H9 (cell line): ENCODE results near the gene GDPGP1. TPM values are rescaled to one million over a fixed set of nuclear protein-coding genes. Genes with fewer than 3 reads are reported as not detected.
A peak's percentile ranks its signal among the peaks of the same experiment; 100 is the strongest.

Experiments
- DNase-seq: peaks from one replicate; pipeline ENCODE4 v3.0.0-alpha.2; 2017
- H2AFZ ChIP-seq: one replicate; pipeline ENCODE4 v1.6.1; 2013; ENCODE audit warnings: mild to moderate bottlenecking, low read length, control low read depth, moderate library complexity
- H2AK5ac ChIP-seq: 2 replicates; pipeline ENCODE4 v1.6.1; 2013; ENCODE audit warnings: low read length, control low read depth, mixed read lengths; ENCODE audit not compliant: insufficient read length
- H2BK120ac ChIP-seq: one replicate; pipeline ENCODE4 v1.6.1; 2013; ENCODE audit warnings: low read depth, mild to moderate bottlenecking, low read length, control low read depth, inconsistent platforms; ENCODE audit not compliant: poor library complexity, severe bottlenecking
- H2BK12ac ChIP-seq: 2 replicates; pipeline ENCODE4 v1.6.1; 2013; ENCODE audit warnings: low read length, control low read depth, mixed read lengths, low read depth; ENCODE audit not compliant: insufficient read length
- H2BK15ac ChIP-seq: 2 replicates; pipeline ENCODE4 v1.6.1; 2013; ENCODE audit warnings: low read depth, low read length, control low read depth
- H2BK20ac ChIP-seq: one replicate; pipeline ENCODE4 v1.6.1; 2013; ENCODE audit warnings: low read depth, mild to moderate bottlenecking, low read length, control low read depth, inconsistent platforms; ENCODE audit not compliant: poor library complexity, severe bottlenecking
- H2BK5ac ChIP-seq: 2 replicates; pipeline ENCODE4 v1.6.1; 2013; ENCODE audit warnings: low read length, control low read depth, mixed read lengths; ENCODE audit not compliant: insufficient read length
- H3K14ac ChIP-seq: 2 replicates; pipeline ENCODE4 v1.6.1; 2013; ENCODE audit warnings: low read length, control low read depth; ENCODE audit not compliant: insufficient read depth
- H3K18ac ChIP-seq: 2 replicates; pipeline ENCODE4 v1.6.1; 2013; ENCODE audit warnings: low read depth, mild to moderate bottlenecking, mixed read lengths, low read length, control low read depth; ENCODE audit not compliant: insufficient read length
- H3K23ac ChIP-seq: 2 replicates; pipeline ENCODE4 v1.6.1; 2013; ENCODE audit warnings: low read length, control low read depth, mixed read lengths, low read depth; ENCODE audit not compliant: insufficient read length
- H3K23me2 ChIP-seq: 2 replicates; pipeline ENCODE4 v1.6.1; 2013; ENCODE audit warnings: low read depth, mild to moderate bottlenecking, mixed read lengths, low read length, control low read depth; ENCODE audit not compliant: insufficient read length, poor library complexity, severe bottlenecking
- H3K27ac ChIP-seq: 2 replicates; pipeline ENCODE4 v1.5.1; 2013; ENCODE audit warnings: low read length, control low read depth, mixed read lengths, low read depth; ENCODE audit not compliant: insufficient read length
- H3K27me3 ChIP-seq: 2 replicates; pipeline ENCODE4 v1.6.1; 2013; ENCODE audit warnings: low read length, control low read depth, inconsistent platforms; ENCODE audit not compliant: insufficient read depth
- H3K4ac ChIP-seq: 2 replicates; pipeline ENCODE4 v1.6.1; 2013; ENCODE audit warnings: low read depth, mild to moderate bottlenecking, control low read depth, inconsistent platforms, low read length, moderate library complexity
- H3K4me1 ChIP-seq: 2 replicates; pipeline ENCODE4 v1.6.1; 2013; ENCODE audit warnings: low read length, control low read depth, inconsistent platforms; ENCODE audit not compliant: insufficient read depth
- H3K4me2 ChIP-seq: 2 replicates; pipeline ENCODE4 v1.6.1; 2013; ENCODE audit warnings: low read length, control low read depth, mixed read lengths; ENCODE audit not compliant: insufficient read length, insufficient read depth
- H3K56ac ChIP-seq: 2 replicates; pipeline ENCODE4 v1.6.1; 2013; ENCODE audit warnings: low read depth, mild to moderate bottlenecking, mixed read lengths, low read length, control low read depth; ENCODE audit not compliant: insufficient read length
- H3K79me1 ChIP-seq: 2 replicates; pipeline ENCODE4 v1.6.1; 2013; ENCODE audit warnings: low read depth, mild to moderate bottlenecking, moderate library complexity, low read length, control low read depth, inconsistent platforms; ENCODE audit not compliant: insufficient read depth, poor library complexity, severe bottlenecking
- H3K79me2 ChIP-seq: 2 replicates; pipeline ENCODE4 v1.6.1; 2013; ENCODE audit warnings: low read length, control low read depth, inconsistent platforms; ENCODE audit not compliant: insufficient read depth
- H3K9ac ChIP-seq: 2 replicates; pipeline ENCODE4 v1.6.1; 2013; ENCODE audit warnings: low read length, control low read depth, mixed read lengths; ENCODE audit not compliant: insufficient read length; ENCODE audit errors: extremely low read depth
- H3K9me3 ChIP-seq: one replicate; pipeline ENCODE4 v1.6.1; 2013; ENCODE audit warnings: low read depth, low read length, inconsistent platforms; ENCODE audit not compliant: control insufficient read depth
- H3T11ph ChIP-seq: one replicate; pipeline ENCODE4 v1.6.1; 2013; ENCODE audit warnings: mild to moderate bottlenecking, low read length, control low read depth, inconsistent platforms
- H4K20me1 ChIP-seq: one replicate; pipeline ENCODE4 v1.6.1; 2013; ENCODE audit not compliant: control insufficient read depth, insufficient read length, insufficient read depth
- H4K5ac ChIP-seq: 2 replicates; pipeline ENCODE4 v1.6.1; 2013; ENCODE audit warnings: low read depth, mild to moderate bottlenecking, mixed read lengths, low read length, control low read depth; ENCODE audit not compliant: insufficient read length
- H4K8ac ChIP-seq: replicated peaks from 2 replicates; pipeline ENCODE4 v1.6.1; 2013; ENCODE audit warnings: low read length, control low read depth, mixed read lengths, low read depth; ENCODE audit not compliant: insufficient read length
- H4K91ac ChIP-seq: 2 replicates; pipeline ENCODE4 v1.6.1; 2013; ENCODE audit warnings: low read depth, mild to moderate bottlenecking, moderate library complexity, mixed read lengths, low read length, control low read depth; ENCODE audit not compliant: insufficient read length
- H3K27ac Mint-ChIP-seq, 3 experiments: 2 replicates in 2 of 3; 3 replicates in 1 of 3; pipeline ENCODE4 v1.8.0; 2020 to 2021; ENCODE audit warnings: mixed read lengths in 3 of 3, mild to moderate bottlenecking in 1 of 3, moderate library complexity in 1 of 3
- H3K27me3 Mint-ChIP-seq: 2 replicates; pipeline ENCODE4 v1.8.0; 2021; ENCODE audit warnings: low read depth, mild to moderate bottlenecking, moderate library complexity, mixed read lengths
- H3K36me3 Mint-ChIP-seq, 3 experiments: 2 replicates in 2 of 3; 3 replicates in 1 of 3; pipeline ENCODE4 v1.8.0; 2020 to 2021; ENCODE audit warnings: low read depth in 3 of 3, mixed read lengths in 3 of 3; ENCODE audit not compliant: insufficient read depth in 1 of 3
- H3K4me1 Mint-ChIP-seq, 2 experiments: 2 replicates each; pipeline ENCODE4 v1.8.0; 2020; ENCODE audit warnings: mixed read lengths in 2 of 2
- H3K4me3 Mint-ChIP-seq, 2 experiments: 2 replicates in 1 of 2; 3 replicates in 1 of 2; pipeline ENCODE4 v1.8.0; 2020 to 2021; ENCODE audit warnings: mild to moderate bottlenecking in 2 of 2, mixed read lengths in 2 of 2, moderate library complexity in 1 of 2
- H3K9me3 Mint-ChIP-seq, 2 experiments: 2 replicates in 1 of 2; 3 replicates in 1 of 2; pipeline ENCODE4 v1.8.0; 2020; ENCODE audit warnings: mild to moderate bottlenecking in 2 of 2, mixed read lengths in 2 of 2, moderate library complexity in 1 of 2
- WGBS: extraction: QIAGEN DNeasy Blood & Tissue Kit; methylation state at CpG from one replicate; pipeline ENCODE4 v1.1.7; 2013; ENCODE audit warnings: missing lambda C conversion rate, low lambda C conversion rate, mixed read lengths; ENCODE audit not compliant: insufficient read length; ENCODE audit errors: extremely low coverage; 5-methylcytosine and 5-hydroxymethylcytosine counted together
- total RNA-seq: library from RNA; stranded (reverse); gene quantifications from 2 replicates; pipeline ENCODE4 v1.2.1, GENCODE V29; 2021
- TF ChIP-seq, protein P1 (sequence below): fragments of 200-600 bp; sonication (generic); conservative IDR thresholded peaks from 3 replicates; pipeline ENCODE4 v1.8.0; 2021; ENCODE audit warnings: antibody characterized with exemption, mild to moderate bottlenecking

Gene GDPGP1
- total RNA-seq, 1 experiment from 2014 or later: 6.7 TPM

DNA sequence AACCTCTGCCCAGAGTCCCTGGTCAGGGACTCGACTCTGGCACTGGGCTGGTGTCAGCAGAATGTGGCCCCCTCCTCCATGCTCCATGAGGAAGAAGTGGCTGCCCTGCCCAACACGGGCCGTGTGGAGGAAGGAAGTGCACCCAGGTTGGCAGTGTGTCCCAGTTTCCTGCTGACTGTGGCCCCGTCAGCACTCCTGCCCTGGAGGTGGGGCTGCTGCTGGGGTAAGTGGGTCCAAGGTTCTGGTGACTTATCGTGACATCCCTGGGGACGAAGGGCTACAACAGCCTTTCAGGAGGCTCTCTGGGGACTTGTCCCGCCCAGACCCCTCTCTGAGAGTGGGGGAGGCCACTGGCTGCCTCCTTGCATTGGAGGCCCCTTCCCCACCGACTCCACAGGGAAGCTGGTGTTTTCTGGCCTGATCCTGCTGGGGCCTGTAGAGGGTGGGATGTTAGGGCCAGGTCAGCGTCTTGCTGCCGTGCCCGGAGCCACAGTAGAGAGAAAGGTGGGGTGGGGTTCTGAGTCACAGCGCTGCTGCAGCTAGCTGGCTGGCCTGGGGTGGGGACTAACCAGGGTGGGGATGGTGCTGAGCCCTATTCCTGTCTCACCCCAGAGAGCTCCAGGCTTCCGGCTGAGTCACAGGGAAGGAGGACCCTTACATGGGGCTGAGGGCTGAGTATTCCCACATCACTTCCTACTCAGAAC is 22.4 kb upstream of the GDPGP1 start:
- peak overlapping the region; percentile 1; the same call in 1 of the 2 replicates for H3K14ac ChIP-seq
- no CpG with 5 or more reads among the region's 13 CpGs for WGBS
- no peaks in the 10 kb centered on the region for H4K20me1 ChIP-seq
- H3K4me3 Mint-ChIP-seq: no peak overlapping the region
- H2BK5ac ChIP-seq: no peak overlapping the region
- H3K79me2 ChIP-seq: peaks cover under 1% of the 10 kb centered on the region; the same call in 1 of the 2 replicates
- H3K4me1 Mint-ChIP-seq: peaks cover 8 to 9% of the 10 kb centered on the region in 2 experiments
- no peak overlapping the region for H3K4ac ChIP-seq
- H3K27me3 ChIP-seq: no peaks in the 10 kb centered on the region
- H3K79me1 ChIP-seq: no peaks in the 10 kb centered on the region
- H3K9me3 Mint-ChIP-seq: no peaks in the 10 kb centered on the region
- no peak overlapping the region for H2AK5ac ChIP-seq
- H2AFZ ChIP-seq: no peak overlapping the region
- no peak overlapping the region for H3K56ac ChIP-seq
- H4K8ac ChIP-seq: no peak overlapping the region
- no peak overlapping the region for H3T11ph ChIP-seq
- no peak for DNase-seq
- no peak overlapping the region for H3K23ac ChIP-seq
- H3K36me3 Mint-ChIP-seq: peaks cover 7 to 17% (median 14%) of the 10 kb centered on the region in 3 experiments; a peak in 5 of 7 replicates
- peaks cover 4% of the 10 kb centered on the region for H3K23me2 ChIP-seq
- no peak overlapping the region for H2BK12ac ChIP-seq
- H4K5ac ChIP-seq: no peak overlapping the region
- H3K18ac ChIP-seq: no peak overlapping the region
- H4K91ac ChIP-seq: peak overlapping the region; percentile 47
- H2BK120ac ChIP-seq: no peak overlapping the region
- H3K27me3 Mint-ChIP-seq: no peaks in the 10 kb centered on the region
- H3K4me1 ChIP-seq: no peaks in the 10 kb centered on the region
- no peak overlapping the region for H2BK15ac ChIP-seq
- no peak overlapping the region for H3K9ac ChIP-seq
- no peaks in the 10 kb centered on the region for H3K9me3 ChIP-seq
- H3K4me2 ChIP-seq: no peak overlapping the region
- TF ChIP-seq, protein P1, sequence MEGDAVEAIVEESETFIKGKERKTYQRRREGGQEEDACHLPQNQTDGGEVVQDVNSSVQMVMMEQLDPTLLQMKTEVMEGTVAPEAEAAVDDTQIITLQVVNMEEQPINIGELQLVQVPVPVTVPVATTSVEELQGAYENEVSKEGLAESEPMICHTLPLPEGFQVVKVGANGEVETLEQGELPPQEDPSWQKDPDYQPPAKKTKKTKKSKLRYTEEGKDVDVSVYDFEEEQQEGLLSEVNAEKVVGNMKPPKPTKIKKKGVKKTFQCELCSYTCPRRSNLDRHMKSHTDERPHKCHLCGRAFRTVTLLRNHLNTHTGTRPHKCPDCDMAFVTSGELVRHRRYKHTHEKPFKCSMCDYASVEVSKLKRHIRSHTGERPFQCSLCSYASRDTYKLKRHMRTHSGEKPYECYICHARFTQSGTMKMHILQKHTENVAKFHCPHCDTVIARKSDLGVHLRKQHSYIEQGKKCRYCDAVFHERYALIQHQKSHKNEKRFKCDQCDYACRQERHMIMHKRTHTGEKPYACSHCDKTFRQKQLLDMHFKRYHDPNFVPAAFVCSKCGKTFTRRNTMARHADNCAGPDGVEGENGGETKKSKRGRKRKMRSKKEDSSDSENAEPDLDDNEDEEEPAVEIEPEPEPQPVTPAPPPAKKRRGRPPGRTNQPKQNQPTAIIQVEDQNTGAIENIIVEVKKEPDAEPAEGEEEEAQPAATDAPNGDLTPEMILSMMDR: no peak
- H3K27ac Mint-ChIP-seq: peak overlapping the region in 2 of 3 experiments; percentile 70 to 81; a peak in 2 of 7 replicates
- no peak overlapping the region for H2BK20ac ChIP-seq
- no peak overlapping the region for H3K27ac ChIP-seq
